Measurements from ENCODE around the gene COL4A6.

Gene COL4A6

DNA sequence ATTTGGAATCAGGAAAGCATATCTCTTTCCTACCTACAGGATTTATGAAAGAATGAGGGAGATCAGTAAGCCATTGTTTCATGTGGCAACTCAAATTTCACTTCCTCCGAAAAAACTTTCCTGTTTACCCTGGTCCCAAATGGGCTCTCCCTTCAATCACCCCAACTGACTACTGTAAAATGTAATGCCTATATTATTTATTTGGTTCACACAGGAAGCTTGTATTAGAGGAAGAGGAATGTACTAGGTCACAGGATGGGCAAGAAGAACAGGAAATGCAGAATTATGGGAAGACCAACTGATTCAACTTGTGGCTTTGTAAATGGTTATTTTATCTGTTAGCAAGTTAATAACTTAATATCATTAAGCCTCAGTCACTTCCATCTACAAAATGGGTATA, 23.1 kb downstream of the COL4A6 start:
- Histone ChIP-seq H3F3A (ENCODE audit: insufficient read depth) (no peaks in the 10 kb centered on the region), H4K20me1 (ENCODE audit: low read depth, low read length) (no peaks in the 10 kb centered on the region), H3K4me3 (ENCODE audit: insufficient read depth, low read length, poor library complexity, severe bottlenecking) (no peak overlapping the region), H3K27ac (ENCODE audit: low read depth, low read length) (no peak overlapping the region), H3K36me3 (ENCODE audit: low read length) (no peaks in the 10 kb centered on the region), H3K9me2 (replicated peaks; ENCODE audit: insufficient read depth, low read length) (no peaks in the 10 kb centered on the region), H2AFZ (ENCODE audit: low read depth, low read length, severe bottlenecking) (no peak overlapping the region), H3K27me3 (ENCODE audit: low read length) (no peaks in the 10 kb centered on the region), H3K9ac (ENCODE audit: low read length) (no peak overlapping the region), H3K9me3 (ENCODE audit: insufficient read depth, low read length) (no peaks in the 10 kb centered on the region), H3K4me2 (ENCODE audit: low read depth, low read length, poor library complexity, severe bottlenecking) (no peak overlapping the region), H3K79me2 (ENCODE audit: insufficient read depth, low read length) (no peaks in the 10 kb centered on the region)
- TF ChIP-seq, protein P1, sequence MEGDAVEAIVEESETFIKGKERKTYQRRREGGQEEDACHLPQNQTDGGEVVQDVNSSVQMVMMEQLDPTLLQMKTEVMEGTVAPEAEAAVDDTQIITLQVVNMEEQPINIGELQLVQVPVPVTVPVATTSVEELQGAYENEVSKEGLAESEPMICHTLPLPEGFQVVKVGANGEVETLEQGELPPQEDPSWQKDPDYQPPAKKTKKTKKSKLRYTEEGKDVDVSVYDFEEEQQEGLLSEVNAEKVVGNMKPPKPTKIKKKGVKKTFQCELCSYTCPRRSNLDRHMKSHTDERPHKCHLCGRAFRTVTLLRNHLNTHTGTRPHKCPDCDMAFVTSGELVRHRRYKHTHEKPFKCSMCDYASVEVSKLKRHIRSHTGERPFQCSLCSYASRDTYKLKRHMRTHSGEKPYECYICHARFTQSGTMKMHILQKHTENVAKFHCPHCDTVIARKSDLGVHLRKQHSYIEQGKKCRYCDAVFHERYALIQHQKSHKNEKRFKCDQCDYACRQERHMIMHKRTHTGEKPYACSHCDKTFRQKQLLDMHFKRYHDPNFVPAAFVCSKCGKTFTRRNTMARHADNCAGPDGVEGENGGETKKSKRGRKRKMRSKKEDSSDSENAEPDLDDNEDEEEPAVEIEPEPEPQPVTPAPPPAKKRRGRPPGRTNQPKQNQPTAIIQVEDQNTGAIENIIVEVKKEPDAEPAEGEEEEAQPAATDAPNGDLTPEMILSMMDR (IDR thresholded peaks at IDR 0.05; ENCODE audit: insufficient read depth, low read length, poor library complexity, severe bottlenecking) = no peak
- no peak for TF ChIP-seq EZH2phosphoT487 (conservative IDR thresholded peaks at IDR 0.05; ENCODE audit: low read length)

DNA sequence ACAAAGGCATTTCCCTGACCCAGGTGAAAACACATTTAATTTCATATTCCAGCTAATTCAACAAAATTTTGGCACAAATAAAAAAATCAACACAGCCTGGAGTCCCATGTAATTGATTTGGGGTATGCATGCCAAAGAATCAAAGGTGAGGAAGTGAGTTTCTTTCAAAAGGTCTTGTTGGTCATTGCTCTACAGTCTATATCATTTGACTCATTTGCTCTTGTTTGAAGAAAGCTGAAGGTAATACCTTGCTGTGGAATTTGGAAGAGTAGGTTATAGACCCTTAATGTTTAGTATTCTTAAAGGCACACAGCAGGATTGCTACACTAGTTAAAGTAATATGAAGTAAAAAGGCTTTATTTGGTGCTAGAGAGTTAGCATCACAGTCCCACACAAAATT, 25.4 kb downstream of the COL4A6 start:
- Histone ChIP-seq H3K27me3 (ENCODE audit: low read length) (no peaks in the 10 kb centered on the region), H3K9ac (ENCODE audit: low read length) (no peak overlapping the region), H3K36me3 (ENCODE audit: low read length) (no peaks in the 10 kb centered on the region), H4K20me1 (ENCODE audit: low read depth, low read length) (no peaks in the 10 kb centered on the region), H3K4me3 (ENCODE audit: insufficient read depth, low read length, poor library complexity, severe bottlenecking) (no peak overlapping the region), H3F3A (ENCODE audit: insufficient read depth) (no peaks in the 10 kb centered on the region), H2AFZ (ENCODE audit: low read depth, low read length, severe bottlenecking) (no peak overlapping the region), H3K4me2 (ENCODE audit: low read depth, low read length, poor library complexity, severe bottlenecking) (no peak overlapping the region), H3K9me2 (replicated peaks; ENCODE audit: insufficient read depth, low read length) (no peaks in the 10 kb centered on the region), H3K9me3 (ENCODE audit: insufficient read depth, low read length) (no peaks in the 10 kb centered on the region), H3K79me2 (ENCODE audit: insufficient read depth, low read length) (no peaks in the 10 kb centered on the region), H3K27ac (ENCODE audit: low read depth, low read length) (no peak overlapping the region)
- no peak for TF ChIP-seq EZH2phosphoT487 (conservative IDR thresholded peaks at IDR 0.05; ENCODE audit: low read length)
- TF ChIP-seq, protein P1 (IDR thresholded peaks at IDR 0.05; ENCODE audit: insufficient read depth, low read length, poor library complexity, severe bottlenecking) = no peak

DNA sequence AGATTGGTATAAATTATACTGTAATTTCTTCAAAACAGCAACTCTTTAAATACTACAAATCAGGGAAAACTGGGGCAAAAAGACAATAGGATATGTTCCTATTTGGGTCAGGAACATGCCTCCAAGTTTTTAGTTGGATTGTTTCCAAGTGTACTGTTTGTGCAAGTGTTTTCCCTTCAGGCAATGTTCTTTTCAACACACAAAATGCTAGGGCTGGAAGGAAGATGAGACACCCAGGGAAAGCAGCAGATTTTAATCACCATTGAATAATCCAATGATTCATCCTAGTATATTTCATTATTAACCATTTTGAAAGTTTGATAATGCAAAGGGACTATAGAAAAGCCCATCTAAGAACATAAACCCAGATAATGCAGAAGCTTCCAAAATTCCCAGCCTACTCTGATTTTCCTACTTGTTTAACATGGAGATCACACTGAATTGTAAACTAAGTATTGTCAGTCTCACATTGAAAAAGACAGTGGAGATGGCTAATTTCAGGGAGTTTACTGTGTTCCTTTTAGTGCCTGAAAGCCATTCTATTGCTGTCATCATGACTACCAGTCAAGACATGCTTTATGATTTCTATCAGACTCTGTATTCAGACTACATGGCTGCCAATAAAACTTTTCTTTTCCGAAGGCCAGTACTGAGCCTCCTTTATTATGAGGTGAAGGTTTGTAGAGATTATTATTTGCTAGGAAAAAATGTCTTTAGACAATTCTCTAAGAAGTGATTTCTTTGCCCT, 38.6 kb downstream of the COL4A6 start:
- Histone ChIP-seq H2AFZ (ENCODE audit: low read depth, low read length, severe bottlenecking) (no peak overlapping the region), H4K20me1 (ENCODE audit: low read depth, low read length) (no peaks in the 10 kb centered on the region), H3F3A (ENCODE audit: insufficient read depth) (no peaks in the 10 kb centered on the region)

More for the DNA sequence above, 38.6 kb downstream of the COL4A6 start:
- Histone ChIP-seq H3K4me3 (ENCODE audit: insufficient read depth, low read length, poor library complexity, severe bottlenecking) (no peak overlapping the region), H3K36me3 (ENCODE audit: low read length) (no peaks in the 10 kb centered on the region), H3K4me2 (ENCODE audit: low read depth, low read length, poor library complexity, severe bottlenecking) (no peak overlapping the region), H3K79me2 (ENCODE audit: insufficient read depth, low read length) (no peaks in the 10 kb centered on the region), H3K27ac (ENCODE audit: low read depth, low read length) (no peak overlapping the region), H3K9me2 (replicated peaks; ENCODE audit: insufficient read depth, low read length) (no peaks in the 10 kb centered on the region), H3K9me3 (ENCODE audit: insufficient read depth, low read length) (no peaks in the 10 kb centered on the region), H3K9ac (ENCODE audit: low read length) (no peak overlapping the region), H3K27me3 (ENCODE audit: low read length) (no peaks in the 10 kb centered on the region)
- TF ChIP-seq, protein P1 (IDR thresholded peaks at IDR 0.05; ENCODE audit: insufficient read depth, low read length, poor library complexity, severe bottlenecking) = no peak
- no peak for TF ChIP-seq EZH2phosphoT487 (conservative IDR thresholded peaks at IDR 0.05; ENCODE audit: low read length)
